Measurements from ENCODE around the gene SP1. TPM values are rescaled to one million over a fixed set of nuclear protein-coding genes. Genes with fewer than 3 reads are reported as not detected.
A peak's percentile ranks its signal among the peaks of the same experiment; 100 is the strongest.
"Not testable (repeated sequence)": the region's sequence is repeated elsewhere in the genome, so short reads cannot be mapped to it uniquely, and the experiment has no call there.

SP1 gene
- total RNA-seq, 1 experiment from 2014 or later: 81.0 TPM

- Histone ChIP-seq H3K4me3 (ENCODE audit: low read depth in 2 of 2, low read length in 2 of 2) (peak overlapping the region; percentile 44 to 61), H3K4me1 (ENCODE audit: control insufficient read depth, insufficient read depth, low read length) (peaks cover 30% of the 10 kb centered on the region), H3K27me3 (ENCODE audit: control insufficient read depth, insufficient read depth, low read length) (no peaks in the 10 kb centered on the region), H3K9me3 (ENCODE audit: control insufficient read depth, insufficient read depth, low read depth, low read length) (no peaks in the 10 kb centered on the region), H3K36me3 (ENCODE audit: control insufficient read depth, insufficient read depth, low read length) (no peaks in the 10 kb centered on the region; the same call in 1 of the 2 replicates), H3K27ac (ENCODE audit: low read length) (peak overlapping the region; percentile 70)
- BruUV-seq (replicated peaks): no TSS peak
- DNase-seq (ENCODE audit: low read depth, low spot score) (no peak), ATAC-seq (no peak)
- intact Hi-C loops (cut with micrococcal nuclease; ENCODE audit: unreplicated experiment) (loop anchor here (10.0 kb wide), 1 partner anchor 612 kb away; no protein-coding TSS in a partner anchor), in situ Hi-C loops (cut with HindIII; ENCODE audit: low pct_unique_long_range_greater_than_20kb, low sequenced_read_pairs) (no loop called here)
- ChIA-PET CTCF (interaction anchor here (2.8 kb wide), 1 partner anchor 31 kb away, joined by 13 read pairs; no protein-coding TSS in a partner anchor), POLR2A (interaction anchor here (0.6 kb wide), 1 partner anchor 13 kb away, joined by 12 read pairs; no protein-coding TSS in a partner anchor)
- no peak for TF ChIP-seq POLR2AphosphoS5 (IDR thresholded peaks at IDR 0.05; ENCODE audit: low read depth, low read length)
- no peak for TF ChIP-seq CTCF (IDR thresholded peaks at IDR 0.05)
These were observed 3.3 kb downstream of the SP1 start for GRCh38 chr12:53383258-53383657.

GRCh38 chr12:53386381-53386780, 6.4 kb downstream of the SP1 start:
- H3K9me3 ChIP-seq (ENCODE audit: control insufficient read depth, insufficient read depth, low read depth, low read length); in situ Hi-C loops (cut with HindIII; ENCODE audit: low pct_unique_long_range_greater_than_20kb, low sequenced_read_pairs); H3K36me3 ChIP-seq (ENCODE audit: control insufficient read depth, insufficient read depth, low read length); H3K27me3 ChIP-seq (ENCODE audit: control insufficient read depth, insufficient read depth, low read length); BruUV-seq (replicated peaks); ATAC-seq; DNase-seq (ENCODE audit: low read depth, low spot score); CTCF ChIA-PET: not testable (repeated sequence)
- Histone ChIP-seq H3K4me3 (ENCODE audit: low read depth in 2 of 2, low read length in 2 of 2) (peak overlapping the region; percentile 25 to 41), H3K27ac (ENCODE audit: low read length) (peak overlapping the region; percentile 78), H3K4me1 (ENCODE audit: control insufficient read depth, insufficient read depth, low read length) (peaks cover 31% of the 10 kb centered on the region)
- POLR2A ChIA-PET: interaction anchor here (0.7 kb wide), 1 partner anchor 32 kb away, joined by 3 read pairs; no protein-coding TSS in a partner anchor
- intact Hi-C loops (cut with micrococcal nuclease; ENCODE audit: unreplicated experiment): loop anchor here (10.0 kb wide), 1 partner anchor 608 kb away; no protein-coding TSS in a partner anchor

- ChIA-PET CTCF (interaction anchor here (1.1 kb wide), 2 partner anchors 33 to 36 kb away, joined by 4 to 5 read pairs; no protein-coding TSS in a partner anchor), POLR2A (interaction anchor here (0.6 to 0.7 kb wide), 2 partner anchors 29 to 42 kb away, joined by 3 to 4 read pairs; no protein-coding TSS in a partner anchor)
- no peak overlapping the region for H3K27ac ChIP-seq (ENCODE audit: low read length)
These were observed 9.0 kb downstream of the SP1 start for GRCh38 chr12:53388932-53389331.

More at GRCh38 chr12:53388932-53389331, 9.0 kb downstream of the SP1 start:
- TF ChIP-seq REST (IDR thresholded peaks at IDR 0.05; ENCODE audit: insufficient read depth in 1 of 2, low read depth in 2 of 2, low read length in 1 of 2) (no peak), TCF7L2 (IDR thresholded peaks at IDR 0.05; ENCODE audit: low read depth, low read length) (no peak), SIN3A (IDR thresholded peaks at IDR 0.05; ENCODE audit: borderline replicate concordance, insufficient read depth, low read depth, low read length) (no peak), POLR2AphosphoS5 (IDR thresholded peaks at IDR 0.05; ENCODE audit: low read depth, low read length) (no peak)
- H3K36me3 ChIP-seq (ENCODE audit: control insufficient read depth, insufficient read depth, low read length): no peaks in the 10 kb centered on the region; the same call in 1 of the 2 replicates
- no peak for ATAC-seq
- no peaks in the 10 kb centered on the region for H3K9me3 ChIP-seq (ENCODE audit: control insufficient read depth, insufficient read depth, low read depth, low read length)
- H3K27me3 ChIP-seq (ENCODE audit: control insufficient read depth, insufficient read depth, low read length): no peaks in the 10 kb centered on the region
- intact Hi-C loops (cut with micrococcal nuclease; ENCODE audit: unreplicated experiment) (loop anchor here (10.0 kb wide), 1 partner anchor 606 kb away; no protein-coding TSS in a partner anchor), in situ Hi-C loops (cut with HindIII; ENCODE audit: low pct_unique_long_range_greater_than_20kb, low sequenced_read_pairs) (no loop called here)
- no peak for DNase-seq (ENCODE audit: low read depth, low spot score)
- no TSS peak for BruUV-seq (replicated peaks)
- H3K4me3 ChIP-seq (ENCODE audit: low read depth in 2 of 2, low read length in 2 of 2): peak overlapping the region in 1 of 2 experiments; percentile 6; a peak in 1 of 4 replicates
- peaks cover 18% of the 10 kb centered on the region for H3K4me1 ChIP-seq (ENCODE audit: control insufficient read depth, insufficient read depth, low read length)
